H1 (cell line): ENCODE results near the gene BNIP5. TPM values are rescaled to one million over a fixed set of nuclear protein-coding genes. Genes with fewer than 3 reads are reported as not detected.

Experiments used
- CTCF ChIA-PET: fragments of 300-600 bp; sonication (Branson Sonifier 250); formaldehyde crosslinking; loops from one replicate; lab custom pipeline; 2021; ENCODE audit not compliant: partially characterized antibody; lab: Charles Lee
- POLR2A ChIA-PET: fragments of 300-600 bp; sonication (Branson Sonifier 250); formaldehyde crosslinking; loops from one replicate; lab custom pipeline; 2021; ENCODE audit warnings: inconsistent platforms; ENCODE audit not compliant: partially characterized antibody; lab: Charles Lee
- DNase-seq, 2 experiments: peaks; one replicate each; pipeline versions ENCODE4 v3.0.0 to v3.0.0-alpha.2; 2010 to 2022; ENCODE audit warnings: low spot score in 2 of 2, low read depth in 1 of 2, mixed read lengths in 1 of 2
- FAIRE-seq: peaks from 2 replicates; lab custom pipeline; 2011; peaks lifted over from hg19 to GRCh38; lab: Jason Lieb, UNC
- H2AFZ ChIP-seq: 2 replicates; pipeline ENCODE4 v1.8.1; 2012; ENCODE audit warnings: low read length, inconsistent platforms
- H2AK5ac ChIP-seq: 2 replicates; pipeline ENCODE4 v1.6.1; 2013; ENCODE audit warnings: low read depth, low read length
- H2BK120ac ChIP-seq: replicated peaks from 2 replicates; pipeline ENCODE3; 2013; ENCODE audit warnings: low read depth, low read length, inconsistent platforms
- H2BK12ac ChIP-seq: 2 replicates; pipeline ENCODE4 v1.6.1; 2013; ENCODE audit warnings: low read depth, low read length
- H2BK15ac ChIP-seq: 2 replicates; pipeline ENCODE4 v1.6.1; 2013; ENCODE audit warnings: low read length
- H2BK20ac ChIP-seq: 2 replicates; pipeline ENCODE4 v1.6.1; 2013; ENCODE audit warnings: low read length
- H2BK5ac ChIP-seq: 2 replicates; pipeline ENCODE4 v1.6.1; 2013; ENCODE audit warnings: low read depth, low read length
- H3K14ac ChIP-seq: 2 replicates; pipeline ENCODE4 v1.6.1; 2013; ENCODE audit warnings: inconsistent platforms; ENCODE audit not compliant: insufficient read length
- H3K18ac ChIP-seq: 2 replicates; pipeline ENCODE4 v1.6.1; 2013; ENCODE audit warnings: low read length; ENCODE audit errors: extremely low read depth
- H3K23ac ChIP-seq: 2 replicates; pipeline ENCODE4 v1.6.1; 2013; ENCODE audit warnings: inconsistent platforms; ENCODE audit not compliant: insufficient read length
- H3K23me2 ChIP-seq: 2 replicates; pipeline ENCODE4 v1.6.1; 2013; ENCODE audit warnings: low read depth, low read length
- H3K27ac ChIP-seq: 2 replicates; pipeline ENCODE4 v1.6.1; 2011; ENCODE audit warnings: low read depth, low read length, inconsistent platforms
- H3K27me3 ChIP-seq, 4 experiments: replicated peaks in 1 of 4; 1 replicate in 1 of 4; 2 replicates in 3 of 4; pipeline versions ENCODE4 v1.6.1 to v1.8.1; 2011 to 2013; ENCODE audit warnings: low read length in 3 of 4, mild to moderate bottlenecking in 3 of 4, inconsistent platforms in 2 of 4, mixed read lengths in 2 of 4, moderate library complexity in 1 of 4; ENCODE audit not compliant: control insufficient read depth in 3 of 4, insufficient read depth in 3 of 4; ENCODE audit errors: extremely low read depth in 1 of 4
- H3K36me3 ChIP-seq, 4 experiments: 2 replicates each; pipeline versions ENCODE4 v1.6.1 to v1.8.1; 2011 to 2013; ENCODE audit warnings: mild to moderate bottlenecking in 4 of 4, low read length in 3 of 4, moderate library complexity in 2 of 4, control low read depth in 1 of 4, inconsistent platforms in 1 of 4; ENCODE audit not compliant: insufficient read depth in 4 of 4, control insufficient read depth in 2 of 4
- H3K4ac ChIP-seq: replicated peaks from 2 replicates; pipeline ENCODE3; 2013; ENCODE audit warnings: low read length, low read depth, mixed read lengths, inconsistent platforms; ENCODE audit not compliant: insufficient read length
- H3K4me1 ChIP-seq, 4 experiments: replicated peaks in 1 of 4; 1 replicate in 1 of 4; 2 replicates in 3 of 4; pipeline versions ENCODE4 v1.6.1 to v1.8.1; 2011 to 2013; ENCODE audit warnings: low read length in 3 of 4, inconsistent platforms in 2 of 4, mixed read lengths in 1 of 4; ENCODE audit not compliant: insufficient read depth in 4 of 4, control insufficient read depth in 3 of 4
- H3K4me2 ChIP-seq, 2 experiments: 2 replicates each; pipeline versions ENCODE4 v1.6.1 to v1.8.1; 2011 to 2013; ENCODE audit warnings: low read depth in 2 of 2, low read length in 2 of 2, control low read depth in 1 of 2, inconsistent platforms in 1 of 2, mild to moderate bottlenecking in 1 of 2; ENCODE audit not compliant: insufficient read depth in 1 of 2
- H3K4me3 ChIP-seq, 4 experiments: fragments of 200-600, 300-600 bp in 1 of 4; sonication (generic), shearing (Covaris generic), sonication (Bioruptor Twin) in 1 of 4; 2 replicates each; pipeline versions ENCODE4 v1.5.1 to v1.8.1; 2011 to 2016; ENCODE audit warnings: low read length in 4 of 4, low read depth in 3 of 4, control low read depth in 2 of 4, inconsistent platforms in 2 of 4, mild to moderate bottlenecking in 2 of 4, mixed read lengths in 1 of 4, moderate library complexity in 1 of 4; ENCODE audit not compliant: insufficient read depth in 2 of 4; ENCODE audit errors: extremely low read depth in 1 of 4
- H3K56ac ChIP-seq: replicated peaks from 2 replicates; pipeline ENCODE3; 2013; ENCODE audit warnings: low read depth, mild to moderate bottlenecking, mixed read lengths, low read length, inconsistent platforms; ENCODE audit not compliant: insufficient read length
- H3K79me1 ChIP-seq: 2 replicates; pipeline ENCODE4 v1.6.1; 2013; ENCODE audit warnings: low read depth, low read length, control low read depth
- H3K79me2 ChIP-seq, 2 experiments: 2 replicates each; pipeline versions ENCODE4 v1.6.1 to v1.8.1; 2012 to 2013; ENCODE audit warnings: low read length in 2 of 2, mild to moderate bottlenecking in 2 of 2, inconsistent platforms in 1 of 2; ENCODE audit not compliant: insufficient read depth in 2 of 2, control insufficient read depth in 1 of 2
- H3K9ac ChIP-seq, 4 experiments: replicated peaks in 1 of 4; 1 replicate in 1 of 4; 2 replicates in 3 of 4; pipeline versions ENCODE4 v1.6.1 to v1.8.1; 2011 to 2013; ENCODE audit warnings: low read depth in 3 of 4, low read length in 3 of 4, control low read depth in 2 of 4, mild to moderate bottlenecking in 2 of 4, moderate library complexity in 2 of 4, inconsistent platforms in 1 of 4; ENCODE audit errors: extremely low read depth in 1 of 4
- H3K9me3 ChIP-seq, 2 experiments: 2 replicates each; pipeline versions ENCODE4 v1.6.1 to v1.8.1; 2012 to 2013; ENCODE audit warnings: mild to moderate bottlenecking in 2 of 2, moderate library complexity in 2 of 2, control low read depth in 1 of 2, inconsistent platforms in 1 of 2, low read depth in 1 of 2, low read length in 1 of 2, mixed read lengths in 1 of 2; ENCODE audit not compliant: insufficient read depth in 2 of 2
- H4K20me1 ChIP-seq, 2 experiments: replicated peaks in 1 of 2; 2 replicates each; pipeline versions ENCODE3 to v1.8.1; 2011 to 2013; ENCODE audit warnings: inconsistent platforms in 2 of 2, low read length in 2 of 2, mild to moderate bottlenecking in 1 of 2; ENCODE audit not compliant: insufficient read depth in 2 of 2, control insufficient read depth in 1 of 2
- H4K5ac ChIP-seq: 2 replicates; pipeline ENCODE4 v1.6.1; 2013; ENCODE audit warnings: low read length, low read depth, mixed read lengths, inconsistent platforms; ENCODE audit not compliant: insufficient read length
- H4K8ac ChIP-seq: 2 replicates; pipeline ENCODE4 v1.8.0; 2013; ENCODE audit warnings: mild to moderate bottlenecking, moderate library complexity, low read length, inconsistent platforms; ENCODE audit not compliant: insufficient read depth; ENCODE audit errors: extremely low read depth
- H4K91ac ChIP-seq: replicated peaks from 2 replicates; pipeline ENCODE3; 2013; ENCODE audit warnings: low read length, mixed read lengths, inconsistent platforms; ENCODE audit not compliant: insufficient read length
- BRCA1 ChIP-seq: IDR thresholded peaks from 2 replicates; pipeline ENCODE4 v1.6.1; 2012; ENCODE audit warnings: low read depth, low read length, improper control_type of control experiment
- NRF1 ChIP-seq: IDR thresholded peaks from 2 replicates; pipeline ENCODE4 v1.6.1; 2011; ENCODE audit warnings: mild to moderate bottlenecking, low read depth, low read length, improper control_type of control experiment
- WGBS, 2 experiments: shearing (Covaris generic) in 1 of 2; methylation state at CpG; one replicate each; pipeline versions ENCODE4 v1.1.6 to v1.1.7; 2013 to 2015; ENCODE audit warnings: low lambda C conversion rate in 2 of 2, mixed read lengths in 2 of 2, inconsistent platforms in 1 of 2, low coverage in 1 of 2, missing lambda C conversion rate in 1 of 2; ENCODE audit not compliant: insufficient replicate concordance in 2 of 2, insufficient coverage in 1 of 2, insufficient read length in 1 of 2; ENCODE audit errors: extremely low coverage in 1 of 2, missing lambda C conversion rate in 1 of 2; 5-methylcytosine and 5-hydroxymethylcytosine counted together
- polyA plus RNA-seq, 7 experiments: library from polyadenylated mRNA; depleted of rRNA in 3 of 7; stranded (reverse) in 5 of 7; unstranded in 2 of 7; fragments of >200 nt in 5 of 7; fragments of 200-250 nt in 2 of 7; gene quantifications; 1 replicate in 5 of 7; 2 replicates in 1 of 7; 4 replicates in 1 of 7; pipeline versions ENCODE4 v1.2.1 to v1.2.3, GENCODE V29; 2011 to 2013; ENCODE audit warnings: missing spikeins in 2 of 7, mixed read lengths in 2 of 7
- total RNA-seq: library from RNA; stranded (reverse); fragmentation: NEBNext Ultra II Directional; extraction: Animal tissue kit (Norgen Biotek cat#: 25700); gene quantifications from 2 replicates; pipeline ENCODE4 v1.2.1, GENCODE V29; 2021

BNIP5 gene
- total and polyA plus RNA-seq, 2 of the 8 experiments (the other 6 are each of a cell fraction or from before 2014, with no cell fraction given): not detected

GRCh38 chr6:36308514-36308913 is 28.2 kb downstream of the BNIP5 start:
- H3K56ac ChIP-seq: no peak overlapping the region
- no peak overlapping the region for H3K4me3 ChIP-seq
- FAIRE-seq (no peak), DNase-seq (no peak)
- no peaks in the 10 kb centered on the region for H3K27me3 ChIP-seq
- no peak overlapping the region for H2BK120ac ChIP-seq
- H3K79me2 ChIP-seq: no peaks in the 10 kb centered on the region
- no peak overlapping the region for H4K91ac ChIP-seq
- no peak overlapping the region for H2AK5ac ChIP-seq
- no peak overlapping the region for H2BK15ac ChIP-seq
- H2BK12ac ChIP-seq: no peak overlapping the region
- H3K4ac ChIP-seq: no peak overlapping the region
- H3K18ac ChIP-seq: no peak overlapping the region
- no peak overlapping the region for H2AFZ ChIP-seq
- H3K79me1 ChIP-seq: no peaks in the 10 kb centered on the region
- no peaks in the 10 kb centered on the region for H4K20me1 ChIP-seq
- peaks cover 0 to 5% (median 0%) of the 10 kb centered on the region in 4 experiments; a peak in 1 of 7 replicates for H3K4me1 ChIP-seq
- H2BK20ac ChIP-seq: no peak overlapping the region
- H2BK5ac ChIP-seq: no peak overlapping the region
- H3K9ac ChIP-seq: no peak overlapping the region
- no peaks in the 10 kb centered on the region for H3K23me2 ChIP-seq
- CTCF ChIA-PET: interaction anchor here (1.5 to 14.2 kb wide), 5 partner anchors 5 to 56 kb away, joined by 4 to 137 read pairs (median 23); no protein-coding TSS in a partner anchor
- no peak overlapping the region for H3K14ac ChIP-seq
- no peaks in the 10 kb centered on the region for H3K36me3 ChIP-seq
- WGBS, 2 experiments: 94% methylated on average over 5 of the region's 5 CpGs; no CpG with 5 or more reads in 1 of the 2 experiments
- POLR2A ChIA-PET: interaction anchor here (0.7 kb wide), 1 partner anchor 179 kb away, joined by 3 read pairs; no protein-coding TSS in a partner anchor
- H3K27ac ChIP-seq: no peak overlapping the region
- no peak overlapping the region for H3K23ac ChIP-seq
- H3K9me3 ChIP-seq: no peaks in the 10 kb centered on the region
- no peak overlapping the region for H4K5ac ChIP-seq
- H3K4me2 ChIP-seq: no peak overlapping the region
- H4K8ac ChIP-seq: no peak overlapping the region
- TF ChIP-seq BRCA1 (no peak), NRF1 (no peak)
